GM23338 (cell line): Measurements from ENCODE around the gene HCST. TPM values are rescaled to one million over a fixed set of nuclear protein-coding genes. Genes with fewer than 3 reads are reported as not detected.

Experiments used
- ATAC-seq: fragments of 200-7000 bp; cut with Tn5 transposase; 3 replicates; pipeline ENCODE4 v1.9.1; 2020
- DNase-seq: peaks from one replicate; pipeline ENCODE4 v3.0.0-alpha.2; 2015; ENCODE audit warnings: low spot score
- H2AFZ ChIP-seq: fragments of 200-600 bp; sonication (generic); 2 replicates; pipeline ENCODE4 v1.8.0; 2016; ENCODE audit warnings: antibody characterized with exemption, mild to moderate bottlenecking, moderate library complexity
- H3F3A ChIP-seq: fragments of 200-600 bp; sonication (generic); replicated peaks from 2 replicates; pipeline ENCODE4 v1.8.0; 2017; ENCODE audit warnings: antibody characterized with exemption, mixed run types, low read depth
- H3K27ac ChIP-seq: fragments of 200-600 bp; sonication (generic); 2 replicates; pipeline ENCODE4 v1.6.1; 2016; ENCODE audit warnings: low read depth
- H3K27me3 ChIP-seq: fragments of 200-600 bp; sonication (generic); 2 replicates; pipeline ENCODE4 v1.8.0; 2016; ENCODE audit warnings: mild to moderate bottlenecking, mixed run types, moderate library complexity; ENCODE audit not compliant: insufficient read depth
- H3K36me3 ChIP-seq: fragments of 200-600 bp; sonication (generic); 2 replicates; pipeline ENCODE4 v1.8.0; 2016; ENCODE audit warnings: mild to moderate bottlenecking; ENCODE audit not compliant: insufficient read depth
- H3K4me1 ChIP-seq: fragments of 200-600 bp; sonication (generic); 2 replicates; pipeline ENCODE4 v1.8.0; 2016; ENCODE audit warnings: mild to moderate bottlenecking, moderate library complexity; ENCODE audit not compliant: insufficient read depth
- H3K4me2 ChIP-seq: fragments of 200-600 bp; sonication (generic); 2 replicates; pipeline ENCODE4 v1.7.1; 2017; ENCODE audit warnings: mixed run types
- H3K4me3 ChIP-seq: fragments of 200-600 bp; sonication (generic); 2 replicates; pipeline ENCODE4 v1.6.1; 2016; ENCODE audit warnings: mixed run types
- H3K79me2 ChIP-seq: fragments of 200-600 bp; sonication (generic); replicated peaks from 2 replicates; pipeline ENCODE4 v1.8.0; 2017; ENCODE audit warnings: mild to moderate bottlenecking; ENCODE audit not compliant: insufficient read depth
- H3K9me2 ChIP-seq: fragments of 200-600 bp; sonication (generic); 2 replicates; pipeline ENCODE4 v1.8.0; 2017; ENCODE audit not compliant: insufficient read depth
- H4K20me1 ChIP-seq: fragments of 200-600 bp; sonication (generic); replicated peaks from 2 replicates; pipeline ENCODE4 v1.8.0; 2017; ENCODE audit warnings: mild to moderate bottlenecking; ENCODE audit not compliant: insufficient read depth
- H3K27ac Mint-ChIP-seq: 2 replicates; pipeline ENCODE4 v1.8.0; 2020; ENCODE audit warnings: inconsistent platforms, mild to moderate bottlenecking, moderate library complexity, mixed read lengths
- H3K27me3 Mint-ChIP-seq: 3 replicates; pipeline ENCODE4 v1.8.0; 2022; ENCODE audit warnings: low read depth, mild to moderate bottlenecking, moderate library complexity, mixed read lengths, inconsistent platforms; ENCODE audit not compliant: insufficient read depth, poor library complexity
- H3K36me3 Mint-ChIP-seq: 3 replicates; pipeline ENCODE4 v1.8.0; 2021; ENCODE audit warnings: low read depth, mild to moderate bottlenecking, inconsistent platforms, moderate library complexity, mixed read lengths
- H3K4me1 Mint-ChIP-seq: 3 replicates; pipeline ENCODE4 v1.8.0; 2020; ENCODE audit warnings: mild to moderate bottlenecking, inconsistent platforms, mixed read lengths
- H3K4me3 Mint-ChIP-seq: 3 replicates; pipeline ENCODE4 v1.8.0; 2021; ENCODE audit warnings: moderate library complexity, mild to moderate bottlenecking, inconsistent platforms, mixed read lengths
- H3K9me3 Mint-ChIP-seq: 3 replicates; pipeline ENCODE4 v1.8.0; 2020; ENCODE audit warnings: moderate library complexity, mild to moderate bottlenecking, inconsistent platforms, mixed read lengths
- CREB1 ChIP-seq: fragments of 250-450 bp; sonication (Bioruptor Pico); IDR thresholded peaks from 2 replicates; pipeline ENCODE4 v1.5.0; 2020; ENCODE audit warnings: low read depth, mild to moderate bottlenecking, moderate library complexity
- CTCF ChIP-seq, 2 experiments: fragments of 200-600 bp in 1 of 2; sonication (generic) in 1 of 2; conservative IDR thresholded peaks; 2 replicates each; pipeline versions ENCODE4 v1.5.1 to v1.6.1; 2016 to 2017; ENCODE audit warnings: antibody characterized with exemption in 2 of 2, low read depth in 2 of 2, mild to moderate bottlenecking in 2 of 2, moderate library complexity in 1 of 2
- EZH2 ChIP-seq: fragments of 200-600 bp; sonication (generic); IDR thresholded peaks from one replicate; pipeline ENCODE4 v1.8.0; 2017; ENCODE audit warnings: antibody characterized with exemption, mild to moderate bottlenecking, low read depth; ENCODE audit not compliant: unreplicated experiment
- EZH2phosphoT487 ChIP-seq: fragments of 200-600 bp; sonication (generic); IDR thresholded peaks from one replicate; pipeline ENCODE4 v1.8.1; 2018; ENCODE audit warnings: antibody characterized with exemption; ENCODE audit not compliant: unreplicated experiment
- JUNB ChIP-seq: IDR thresholded peaks from one replicate; pipeline ENCODE4 v1.6.1; 2016; ENCODE audit warnings: antibody characterized with exemption; ENCODE audit not compliant: unreplicated experiment
- NANOG ChIP-seq: IDR thresholded peaks from 2 replicates; pipeline ENCODE4 v1.6.1; 2016; ENCODE audit warnings: antibody characterized with exemption, borderline replicate concordance
- POLR2AphosphoS5 ChIP-seq: IDR thresholded peaks from 2 replicates; pipeline ENCODE4 v1.6.1; 2016; ENCODE audit warnings: antibody characterized with exemption, low read depth
- REST ChIP-seq: IDR thresholded peaks from one replicate; pipeline ENCODE4 v1.6.1; 2018; ENCODE audit warnings: antibody characterized with exemption; ENCODE audit not compliant: unreplicated experiment
- STAT1 ChIP-seq: IDR thresholded peaks from one replicate; pipeline ENCODE4 v1.6.1; 2016; ENCODE audit warnings: antibody characterized with exemption; ENCODE audit not compliant: unreplicated experiment
- ZNF114 ChIP-seq: fragments of 250-450 bp; sonication (Bioruptor Pico); IDR thresholded peaks from 2 replicates; pipeline ENCODE4 v1.5.0; 2020; ENCODE audit warnings: mild to moderate bottlenecking, moderate library complexity
- ZNF331 ChIP-seq: fragments of 250-450 bp; sonication (Bioruptor Pico); IDR thresholded peaks from 2 replicates; pipeline ENCODE4 v1.5.0; 2020; ENCODE audit warnings: low read depth, mild to moderate bottlenecking, moderate library complexity
- ZNF462 ChIP-seq: fragments of 250-450 bp; sonication (Bioruptor Pico); IDR thresholded peaks from 2 replicates; pipeline ENCODE4 v1.5.0; 2020; ENCODE audit warnings: mild to moderate bottlenecking, moderate library complexity
- polyA plus RNA-seq: library from polyadenylated mRNA; unstranded; fragments of >200 nt; fragmentation: Nextera tagmentation; extraction: Ambion mirVana; gene quantifications from 2 replicates; pipeline ENCODE4 v1.2.1, GENCODE V29; 2016
- total RNA-seq: library from RNA; depleted of rRNA; stranded (reverse); fragments of >200 nt; shearing (Covaris generic); gene quantifications from 2 replicates; pipeline ENCODE4 v1.2.3, GENCODE V29; 2014
- TF ChIP-seq, protein P1 (sequence below): IDR thresholded peaks from 2 replicates; pipeline ENCODE4 v1.6.1; 2016; ENCODE audit warnings: antibody characterized with exemption

The HCST gene
- total and polyA plus RNA-seq, 2 experiments from 2014 or later: 2.1 TPM; not detected in 1

- Mint-ChIP-seq H3K4me1 (peaks cover 21% of the 10 kb centered on the region), H3K36me3 (peaks cover 13% of the 10 kb centered on the region; the same call in 2 of the 3 replicates), H3K4me3 (peak overlapping the region; percentile 72), H3K27ac (no peak overlapping the region), H3K27me3 (peaks cover 7% of the 10 kb centered on the region), H3K9me3 (no peaks in the 10 kb centered on the region; the same call in 2 of the 3 replicates)
- Histone ChIP-seq H3K4me3 (peak overlapping the region; percentile 91), H3K4me1 (peaks cover 20% of the 10 kb centered on the region; the same call in 1 of the 2 replicates), H4K20me1 (peaks cover 4% of the 10 kb centered on the region; the same call in 1 of the 2 replicates), H3K27me3 (peaks cover 6% of the 10 kb centered on the region), H3K27ac (no peak overlapping the region), H3K79me2 (peaks cover 6% of the 10 kb centered on the region), H2AFZ (no peak overlapping the region), H3K36me3 (no peaks in the 10 kb centered on the region), H3K9me2 (no peaks in the 10 kb centered on the region), H3F3A (no peaks in the 10 kb centered on the region), H3K4me2 (peak overlapping the region; percentile 95)
- no peak for DNase-seq
- no peak for ATAC-seq
- TF ChIP-seq POLR2AphosphoS5: no peak
- TF ChIP-seq, protein P1, sequence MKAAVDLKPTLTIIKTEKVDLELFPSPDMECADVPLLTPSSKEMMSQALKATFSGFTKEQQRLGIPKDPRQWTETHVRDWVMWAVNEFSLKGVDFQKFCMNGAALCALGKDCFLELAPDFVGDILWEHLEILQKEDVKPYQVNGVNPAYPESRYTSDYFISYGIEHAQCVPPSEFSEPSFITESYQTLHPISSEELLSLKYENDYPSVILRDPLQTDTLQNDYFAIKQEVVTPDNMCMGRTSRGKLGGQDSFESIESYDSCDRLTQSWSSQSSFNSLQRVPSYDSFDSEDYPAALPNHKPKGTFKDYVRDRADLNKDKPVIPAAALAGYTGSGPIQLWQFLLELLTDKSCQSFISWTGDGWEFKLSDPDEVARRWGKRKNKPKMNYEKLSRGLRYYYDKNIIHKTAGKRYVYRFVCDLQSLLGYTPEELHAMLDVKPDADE: no peak
- no peak for TF ChIP-seq ZNF462 (CRISPR knock-in tag)
- TF ChIP-seq EZH2: no peak
- TF ChIP-seq ZNF331 (CRISPR knock-in tag): no peak
- TF ChIP-seq EZH2phosphoT487: no peak
- no peak for TF ChIP-seq JUNB
- TF ChIP-seq STAT1: no peak
- TF ChIP-seq ZNF114: no peak
- TF ChIP-seq CTCF (conservative IDR thresholded peaks at IDR 0.05; ENCODE audit: low read depth in 2 of 2): no peak
- no peak for TF ChIP-seq CREB1
- no peak for TF ChIP-seq NANOG
- no peak for TF ChIP-seq REST
These were observed 36.2 kb downstream of the HCST start for GRCh38 chr19:35938282-35939224.
